HFFc6 (cell line): Measurements from ENCODE around the gene DNMT3A. TPM values are rescaled to one million over a fixed set of nuclear protein-coding genes. Genes with fewer than 3 reads are reported as not detected.

Experiments used
- DNase-seq: peaks from one replicate; pipeline ENCODE4 v3.0.0-alpha.2; 2018
- H3K27ac Mint-ChIP-seq: 2 replicates; pipeline ENCODE4 v1.8.0; 2020; ENCODE audit warnings: mild to moderate bottlenecking, mixed read lengths
- H3K27me3 Mint-ChIP-seq: 2 replicates; pipeline ENCODE4 v1.8.0; 2021; ENCODE audit warnings: mild to moderate bottlenecking, moderate library complexity, mixed read lengths; ENCODE audit not compliant: insufficient read depth
- H3K36me3 Mint-ChIP-seq: 2 replicates; pipeline ENCODE4 v1.8.0; 2021; ENCODE audit warnings: low read depth, mixed read lengths
- H3K4me1 Mint-ChIP-seq: 2 replicates; pipeline ENCODE4 v1.8.0; 2020; ENCODE audit warnings: low read depth, mixed read lengths
- H3K4me3 Mint-ChIP-seq: 2 replicates; pipeline ENCODE4 v1.8.0; 2020; ENCODE audit warnings: mild to moderate bottlenecking, moderate library complexity, mixed read lengths
- H3K9me3 Mint-ChIP-seq: 2 replicates; pipeline ENCODE4 v1.8.0; 2020; ENCODE audit warnings: mild to moderate bottlenecking, mixed read lengths
- CTCF ChIP-seq: fragments of 200-600 bp; sonication (generic); IDR thresholded peaks from 2 replicates; pipeline ENCODE4 v1.5.0; 2021; ENCODE audit warnings: antibody characterized with exemption, mild to moderate bottlenecking
- total RNA-seq, 6 experiments: library from RNA; stranded (reverse); fragmentation: NEBNext Ultra II Directional; extraction: Animal tissue kit (Norgen Biotek cat#: 25700); gene quantifications; 2 replicates in 1 of 6; 3 replicates in 5 of 6; pipeline ENCODE4 v1.2.3, GENCODE V29; 2021

The DNMT3A gene
- total RNA-seq, 6 experiments from 2014 or later: 3.5 to 5.2 (median 4.5) TPM

- Mint-ChIP-seq H3K27me3 (peaks cover 9% of the 10 kb centered on the region), H3K4me3 (no peak overlapping the region), H3K4me1 (peaks cover 11% of the 10 kb centered on the region), H3K27ac (no peak overlapping the region), H3K36me3 (no peaks in the 10 kb centered on the region), H3K9me3 (no peaks in the 10 kb centered on the region)
- TF ChIP-seq CTCF: no peak
- DNase-seq: no peak
Observed at GRCh38 chr2:25343187-25343825, 1.6 kb upstream of the DNMT3A start.

GRCh38 chr2:25342372-25343186 is 854 bp upstream of the DNMT3A start:
- Mint-ChIP-seq H3K36me3 (no peaks in the 10 kb centered on the region), H3K27ac (no peak overlapping the region), H3K4me1 (peaks cover 5% of the 10 kb centered on the region), H3K27me3 (peaks cover 8% of the 10 kb centered on the region), H3K4me3 (peak overlapping the region; percentile 47), H3K9me3 (no peaks in the 10 kb centered on the region)
- TF ChIP-seq CTCF: peak; percentile 89
- peak; percentile 49 for DNase-seq

GRCh38 chr2:25341011-25341727 is 556 bp downstream of the DNMT3A start:
- Mint-ChIP-seq H3K36me3 (no peaks in the 10 kb centered on the region), H3K9me3 (no peaks in the 10 kb centered on the region), H3K27ac (no peak overlapping the region), H3K4me3 (no peak overlapping the region), H3K4me1 (no peaks in the 10 kb centered on the region), H3K27me3 (peaks cover 5% of the 10 kb centered on the region)
- TF ChIP-seq CTCF: no peak
- DNase-seq: no peak

- no peak for TF ChIP-seq CTCF
- Mint-ChIP-seq H3K4me1 (no peaks in the 10 kb centered on the region), H3K36me3 (no peaks in the 10 kb centered on the region), H3K27me3 (peaks cover 5% of the 10 kb centered on the region), H3K4me3 (no peak overlapping the region; the same call in 1 of the 2 replicates), H3K27ac (no peak overlapping the region), H3K9me3 (no peaks in the 10 kb centered on the region)
- no peak for DNase-seq
Observed at GRCh38 chr2:25340181-25340921, 1.4 kb downstream of the DNMT3A start.

- no peak overlapping the region for H3K27ac Mint-ChIP-seq
- peaks cover 5% of the 10 kb centered on the region for H3K27me3 Mint-ChIP-seq
- no peaks in the 10 kb centered on the region for H3K9me3 Mint-ChIP-seq
- TF ChIP-seq CTCF: no peak
- H3K36me3 Mint-ChIP-seq: no peaks in the 10 kb centered on the region
- no peak for DNase-seq
- H3K4me1 Mint-ChIP-seq: no peaks in the 10 kb centered on the region
- peak overlapping the region; percentile 57; the same call in 1 of the 2 replicates for H3K4me3 Mint-ChIP-seq
Observed at GRCh38 chr2:25339791-25340180, 1.9 kb downstream of the DNMT3A start.
